ENCODE data around the gene NR2E3.
A peak's percentile ranks its signal among the peaks of the same experiment; 100 is the strongest.

NR2E3 gene

GRCh38 chr15:71806452-71806931, 3.9 kb upstream of the NR2E3 start:
- H3K27me3 ChIP-seq (ENCODE audit: control insufficient read depth, insufficient read depth, low read length, poor library complexity, severe bottlenecking), result no peaks in the 10 kb centered on the region
- H3K27ac ChIP-seq (ENCODE audit: insufficient read depth, low read depth, low read length, poor library complexity, severe bottlenecking), result peak overlapping the region; percentile 69
- no peak overlapping the region for H3K4me3 ChIP-seq (ENCODE audit: insufficient read depth, low read depth, low read length)
- no peaks in the 10 kb centered on the region for H3K9me3 ChIP-seq (ENCODE audit: control insufficient read depth, low read length)
- WGBS, 2 experiments, result 10 to 17% methylated on average over 7 of the region's 7 CpGs
- peaks cover 25% of the 10 kb centered on the region for H3K4me1 ChIP-seq (ENCODE audit: control insufficient read depth, insufficient read depth, low read length)
- no peaks in the 10 kb centered on the region for H3K36me3 ChIP-seq (ENCODE audit: control insufficient read depth, insufficient read depth, low read length)

GRCh38 chr15:71807125-71807629, 3.2 kb upstream of the NR2E3 start:
- Histone ChIP-seq H3K4me3 (ENCODE audit: insufficient read depth, low read depth, low read length) (no peak overlapping the region), H3K36me3 (ENCODE audit: control insufficient read depth, insufficient read depth, low read length) (no peaks in the 10 kb centered on the region), H3K27me3 (ENCODE audit: control insufficient read depth, insufficient read depth, low read length, poor library complexity, severe bottlenecking) (no peaks in the 10 kb centered on the region), H3K9me3 (ENCODE audit: control insufficient read depth, low read length) (no peaks in the 10 kb centered on the region), H3K27ac (ENCODE audit: insufficient read depth, low read depth, low read length, poor library complexity, severe bottlenecking) (peak overlapping the region; percentile 69), H3K4me1 (ENCODE audit: control insufficient read depth, insufficient read depth, low read length) (peaks cover 25% of the 10 kb centered on the region)
- 18 to 19% methylated on average over 15 of the region's 15 CpGs for WGBS, 2 experiments

GRCh38 chr15:71807691-71808091, 2.7 kb upstream of the NR2E3 start:
- no peaks in the 10 kb centered on the region for H3K36me3 ChIP-seq (ENCODE audit: control insufficient read depth, insufficient read depth, low read length)

GRCh38 chr15:71808311-71809020, 1.9 kb upstream of the NR2E3 start:
- Histone ChIP-seq H3K9me3 (ENCODE audit: control insufficient read depth, low read length) (no peaks in the 10 kb centered on the region), H3K27me3 (ENCODE audit: control insufficient read depth, insufficient read depth, low read length, poor library complexity, severe bottlenecking) (no peaks in the 10 kb centered on the region), H3K4me1 (ENCODE audit: control insufficient read depth, insufficient read depth, low read length) (peaks cover 25% of the 10 kb centered on the region), H3K4me3 (ENCODE audit: insufficient read depth, low read depth, low read length) (no peak overlapping the region), H3K27ac (ENCODE audit: insufficient read depth, low read depth, low read length, poor library complexity, severe bottlenecking) (no peak overlapping the region), H3K36me3 (ENCODE audit: control insufficient read depth, insufficient read depth, low read length) (no peaks in the 10 kb centered on the region)
- 89 to 90% methylated on average over 18 of the region's 18 CpGs for WGBS, 2 experiments

More at GRCh38 chr15:71807691-71808091, 2.7 kb upstream of the NR2E3 start:
- H3K27me3 ChIP-seq (ENCODE audit: control insufficient read depth, insufficient read depth, low read length, poor library complexity, severe bottlenecking), result no peaks in the 10 kb centered on the region
- H3K9me3 ChIP-seq (ENCODE audit: control insufficient read depth, low read length), result no peaks in the 10 kb centered on the region
- 38 to 40% methylated on average over 4 of the region's 4 CpGs for WGBS, 2 experiments
- H3K4me3 ChIP-seq (ENCODE audit: insufficient read depth, low read depth, low read length), result no peak overlapping the region
- H3K27ac ChIP-seq (ENCODE audit: insufficient read depth, low read depth, low read length, poor library complexity, severe bottlenecking), result no peak overlapping the region
- H3K4me1 ChIP-seq (ENCODE audit: control insufficient read depth, insufficient read depth, low read length), result peaks cover 25% of the 10 kb centered on the region

- Histone ChIP-seq H3K27me3 (ENCODE audit: control insufficient read depth, insufficient read depth, low read length, poor library complexity, severe bottlenecking) (no peaks in the 10 kb centered on the region), H3K9me3 (ENCODE audit: control insufficient read depth, low read length) (no peaks in the 10 kb centered on the region), H3K36me3 (ENCODE audit: control insufficient read depth, insufficient read depth, low read length) (no peaks in the 10 kb centered on the region), H3K4me1 (ENCODE audit: control insufficient read depth, insufficient read depth, low read length) (peaks cover 25% of the 10 kb centered on the region), H3K27ac (ENCODE audit: insufficient read depth, low read depth, low read length, poor library complexity, severe bottlenecking) (no peak overlapping the region), H3K4me3 (ENCODE audit: insufficient read depth, low read depth, low read length) (no peak overlapping the region)
- 84 to 85% methylated on average over 8 of the region's 8 CpGs for WGBS, 2 experiments
Observed at GRCh38 chr15:71809346-71809745, 1.0 kb upstream of the NR2E3 start.

- H3K9me3 ChIP-seq (ENCODE audit: control insufficient read depth, low read length), result no peaks in the 10 kb centered on the region
- WGBS, 2 experiments, result 88 to 90% methylated on average over 27 of the region's 27 CpGs
- no peak overlapping the region for H3K27ac ChIP-seq (ENCODE audit: insufficient read depth, low read depth, low read length, poor library complexity, severe bottlenecking)
- no peaks in the 10 kb centered on the region for H3K36me3 ChIP-seq (ENCODE audit: control insufficient read depth, insufficient read depth, low read length)
- no peaks in the 10 kb centered on the region for H3K27me3 ChIP-seq (ENCODE audit: control insufficient read depth, insufficient read depth, low read length, poor library complexity, severe bottlenecking)
- peaks cover 25% of the 10 kb centered on the region for H3K4me1 ChIP-seq (ENCODE audit: control insufficient read depth, insufficient read depth, low read length)
- H3K4me3 ChIP-seq (ENCODE audit: insufficient read depth, low read depth, low read length), result no peak overlapping the region
Observed at GRCh38 chr15:71811036-71811736, 832 bp downstream of the NR2E3 start.

GRCh38 chr15:71811752-71812735, 1.7 kb downstream of the NR2E3 start:
- WGBS, 2 experiments, result 92 to 94% methylated on average over 38 of the region's 38 CpGs
- Histone ChIP-seq H3K27me3 (ENCODE audit: control insufficient read depth, insufficient read depth, low read length, poor library complexity, severe bottlenecking) (no peaks in the 10 kb centered on the region), H3K27ac (ENCODE audit: insufficient read depth, low read depth, low read length, poor library complexity, severe bottlenecking) (no peak overlapping the region), H3K4me1 (ENCODE audit: control insufficient read depth, insufficient read depth, low read length) (peaks cover 17% of the 10 kb centered on the region), H3K4me3 (ENCODE audit: insufficient read depth, low read depth, low read length) (no peak overlapping the region), H3K36me3 (ENCODE audit: control insufficient read depth, insufficient read depth, low read length) (no peaks in the 10 kb centered on the region), H3K9me3 (ENCODE audit: control insufficient read depth, low read length) (no peaks in the 10 kb centered on the region)

- no peak overlapping the region for H3K4me3 ChIP-seq (ENCODE audit: insufficient read depth, low read depth, low read length)
- no peaks in the 10 kb centered on the region for H3K9me3 ChIP-seq (ENCODE audit: control insufficient read depth, low read length)
- 94 to 95% methylated on average over 16 of the region's 16 CpGs for WGBS, 2 experiments
- H3K27me3 ChIP-seq (ENCODE audit: control insufficient read depth, insufficient read depth, low read length, poor library complexity, severe bottlenecking), result no peaks in the 10 kb centered on the region
- H3K36me3 ChIP-seq (ENCODE audit: control insufficient read depth, insufficient read depth, low read length), result no peaks in the 10 kb centered on the region
- H3K4me1 ChIP-seq (ENCODE audit: control insufficient read depth, insufficient read depth, low read length), result peaks cover 6% of the 10 kb centered on the region
- no peak overlapping the region for H3K27ac ChIP-seq (ENCODE audit: insufficient read depth, low read depth, low read length, poor library complexity, severe bottlenecking)
Observed at GRCh38 chr15:71812966-71813722, 2.8 kb downstream of the NR2E3 start.

GRCh38 chr15:71813723-71814470, 3.5 kb downstream of the NR2E3 start:
- Histone ChIP-seq H3K4me1 (ENCODE audit: control insufficient read depth, insufficient read depth, low read length) (no peaks in the 10 kb centered on the region), H3K27ac (ENCODE audit: insufficient read depth, low read depth, low read length, poor library complexity, severe bottlenecking) (no peak overlapping the region), H3K9me3 (ENCODE audit: control insufficient read depth, low read length) (no peaks in the 10 kb centered on the region), H3K27me3 (ENCODE audit: control insufficient read depth, insufficient read depth, low read length, poor library complexity, severe bottlenecking) (no peaks in the 10 kb centered on the region), H3K4me3 (ENCODE audit: insufficient read depth, low read depth, low read length) (no peak overlapping the region), H3K36me3 (ENCODE audit: control insufficient read depth, insufficient read depth, low read length) (no peaks in the 10 kb centered on the region)
- WGBS, 2 experiments, result 93% methylated on average over 9 of the region's 9 CpGs
